ENCODE results near the gene SUSD1. TPM values are rescaled to one million over a fixed set of nuclear protein-coding genes. Genes with fewer than 3 reads are reported as not detected.

Gene SUSD1
- total RNA-seq, 1 experiment from 2014 or later = 24.6 TPM

GRCh38 chr9:112086627-112087026 is 88.5 kb downstream of the SUSD1 start:
- no peaks in the 10 kb centered on the region for H3K36me3 Mint-ChIP-seq (ENCODE audit: insufficient read depth, unreplicated experiment)
- H3K27ac Mint-ChIP-seq (ENCODE audit: unreplicated experiment) = no peak overlapping the region
- H3K4me1 Mint-ChIP-seq (ENCODE audit: low read depth, unreplicated experiment) = peaks cover 9% of the 10 kb centered on the region
- intact Hi-C loops (cut with micrococcal nuclease; ENCODE audit: unreplicated experiment) = loop anchor here (2.0 to 10.0 kb wide), 2 partner anchors 274 to 618 kb away; no protein-coding TSS in a partner anchor
- H3K9me3 Mint-ChIP-seq (ENCODE audit: low read depth, unreplicated experiment) = no peaks in the 10 kb centered on the region
- DNase-seq = no peak
- CTCF ChIA-PET = interaction anchor here (1.1 kb wide), 1 partner anchor 143 kb away, joined by 3 read pairs; no protein-coding TSS in a partner anchor
- TF ChIP-seq CTCF (IDR thresholded peaks at IDR 0.05; ENCODE audit: unreplicated experiment) = no peak
- BruUV-seq (replicated peaks) = no TSS peak
- no peaks in the 10 kb centered on the region for H3K27me3 Mint-ChIP-seq (ENCODE audit: unreplicated experiment)
- no peak overlapping the region for H3K4me3 Mint-ChIP-seq (ENCODE audit: low read depth, unreplicated experiment)

GRCh38 chr9:112084907-112085306 is 90.2 kb downstream of the SUSD1 start:
- intact Hi-C loops (cut with micrococcal nuclease; ENCODE audit: unreplicated experiment) = loop anchor here (10.0 kb wide), 1 partner anchor 620 kb away; no protein-coding TSS in a partner anchor
- Mint-ChIP-seq H3K9me3 (ENCODE audit: low read depth, unreplicated experiment) (no peaks in the 10 kb centered on the region), H3K27ac (ENCODE audit: unreplicated experiment) (no peak overlapping the region), H3K27me3 (ENCODE audit: unreplicated experiment) (no peaks in the 10 kb centered on the region), H3K36me3 (ENCODE audit: insufficient read depth, unreplicated experiment) (no peaks in the 10 kb centered on the region), H3K4me3 (ENCODE audit: low read depth, unreplicated experiment) (no peak overlapping the region), H3K4me1 (ENCODE audit: low read depth, unreplicated experiment) (peaks cover 9% of the 10 kb centered on the region)
- CTCF ChIA-PET = interaction anchor here (0.7 kb wide), 1 partner anchor 1037 kb away, joined by 3 read pairs; no protein-coding TSS in a partner anchor
- BruUV-seq (replicated peaks) = no TSS peak
- no peak for DNase-seq
- TF ChIP-seq CTCF (IDR thresholded peaks at IDR 0.05; ENCODE audit: unreplicated experiment) = no peak

- no TSS peak for BruUV-seq (replicated peaks)
- CTCF ChIA-PET = interaction anchor here (0.7 kb wide), 1 partner anchor 1036 kb away, joined by 3 read pairs; no protein-coding TSS in a partner anchor
- Mint-ChIP-seq H3K27ac (ENCODE audit: unreplicated experiment) (no peak overlapping the region), H3K9me3 (ENCODE audit: low read depth, unreplicated experiment) (no peaks in the 10 kb centered on the region), H3K27me3 (ENCODE audit: unreplicated experiment) (no peaks in the 10 kb centered on the region), H3K4me3 (ENCODE audit: low read depth, unreplicated experiment) (no peak overlapping the region), H3K4me1 (ENCODE audit: low read depth, unreplicated experiment) (peaks cover 9% of the 10 kb centered on the region), H3K36me3 (ENCODE audit: insufficient read depth, unreplicated experiment) (no peaks in the 10 kb centered on the region)
- intact Hi-C loops (cut with micrococcal nuclease; ENCODE audit: unreplicated experiment) = loop anchor here (10.0 kb wide), 1 partner anchor 620 kb away; no protein-coding TSS in a partner anchor
- DNase-seq = no peak
- TF ChIP-seq CTCF (IDR thresholded peaks at IDR 0.05; ENCODE audit: unreplicated experiment) = no peak
Observed at GRCh38 chr9:112084334-112084733, 90.8 kb downstream of the SUSD1 start.

GRCh38 chr9:112081918-112082729 is 93.0 kb downstream of the SUSD1 start:
- no peak for TF ChIP-seq CTCF (IDR thresholded peaks at IDR 0.05; ENCODE audit: unreplicated experiment)
- Mint-ChIP-seq H3K4me3 (ENCODE audit: low read depth, unreplicated experiment) (no peak overlapping the region), H3K4me1 (ENCODE audit: low read depth, unreplicated experiment) (peaks cover 10% of the 10 kb centered on the region), H3K27me3 (ENCODE audit: unreplicated experiment) (no peaks in the 10 kb centered on the region), H3K27ac (ENCODE audit: unreplicated experiment) (no peak overlapping the region), H3K36me3 (ENCODE audit: insufficient read depth, unreplicated experiment) (no peaks in the 10 kb centered on the region), H3K9me3 (ENCODE audit: low read depth, unreplicated experiment) (no peaks in the 10 kb centered on the region)
- CTCF ChIA-PET = interaction anchor here (0.8 kb wide), 1 partner anchor 159 kb away, joined by 3 read pairs; no protein-coding TSS in a partner anchor
- intact Hi-C loops (cut with micrococcal nuclease; ENCODE audit: unreplicated experiment) = loop anchor here (10.0 kb wide), 1 partner anchor 623 kb away; no protein-coding TSS in a partner anchor
- BruUV-seq (replicated peaks) = no TSS peak
- DNase-seq = no peak
